ENCODE results near the gene SRBD1. TPM values are rescaled to one million over a fixed set of nuclear protein-coding genes. Genes with fewer than 3 reads are reported as not detected.

The SRBD1 gene
- total and polyA plus RNA-seq, 7 donors, result 2.3 to 6.4 (median 4.0) TPM

GRCh38 chr2:45647356-45647755, 36.3 kb upstream of the SRBD1 start:
- WGBS, 3 donors, result 75 to 82% (median 80%) methylated on average over 9 of the region's 9 CpGs
- intact Hi-C loops (cut with DNase I), result no loop called here
- H3K27me3 ChIP-seq (ENCODE audit: insufficient read depth in 3 of 3, low read length in 2 of 3), result peaks cover 0 to 8% (median 0%) of the 10 kb centered on the region in 3 donors
- no peak for ATAC-seq
- H3K4me1 ChIP-seq, result peaks cover 21% of the 10 kb centered on the region
- no peak for TF ChIP-seq CTCF (IDR thresholded peaks at IDR 0.05)
- H3K9me3 ChIP-seq, result no peaks in the 10 kb centered on the region
- DNase-seq, result no peak
- H3K36me3 ChIP-seq (ENCODE audit: insufficient read depth in 1 of 2, low read depth in 1 of 2), result no peaks in the 10 kb centered on the region
- no peak overlapping the region for H3K27ac ChIP-seq
- H3K4me3 ChIP-seq, result no peak overlapping the region

GRCh38 chr2:45646289-45646688, 35.2 kb upstream of the SRBD1 start:
- ATAC-seq (no peak), DNase-seq (no peak)
- H3K36me3 ChIP-seq (ENCODE audit: insufficient read depth in 1 of 2, low read depth in 1 of 2), result no peaks in the 10 kb centered on the region
- TF ChIP-seq CTCF (IDR thresholded peaks at IDR 0.05), result no peak
- 94 to 96% (median 96%) methylated on average over 2 of the region's 2 CpGs for WGBS, 3 donors
- H3K27ac ChIP-seq, result no peak overlapping the region
- peaks cover 0 to 9% (median 0%) of the 10 kb centered on the region in 3 donors for H3K27me3 ChIP-seq (ENCODE audit: insufficient read depth in 3 of 3, low read length in 2 of 3)
- no peaks in the 10 kb centered on the region for H3K9me3 ChIP-seq
- peaks cover 21% of the 10 kb centered on the region for H3K4me1 ChIP-seq
- H3K4me3 ChIP-seq, result no peak overlapping the region
- intact Hi-C loops (cut with DNase I), result no loop called here

GRCh38 chr2:45643543-45644542, 32.8 kb upstream of the SRBD1 start:
- ATAC-seq, result peak; percentile 97 to 99 (median 98)
- intact Hi-C loops (cut with DNase I), result loop anchor here (1.0 to 2.0 kb wide), 5 partner anchors 71 to 293 kb away; no protein-coding TSS in a partner anchor
- H3K4me1 ChIP-seq, result peaks cover 12% of the 10 kb centered on the region
- no peaks in the 10 kb centered on the region for H3K36me3 ChIP-seq (ENCODE audit: insufficient read depth in 1 of 2, low read depth in 1 of 2)
- H3K4me3 ChIP-seq, result peak overlapping the region; percentile 75
- DNase-seq, result peak; percentile 75 to 82
- WGBS, 3 donors, result 13% methylated on average over 48 to 49 of the region's 49 CpGs
- no peak overlapping the region for H3K27ac ChIP-seq
- H3K27me3 ChIP-seq (ENCODE audit: insufficient read depth in 3 of 3, low read length in 2 of 3), result peaks cover 0 to 15% (median 0%) of the 10 kb centered on the region in 3 donors
- peak; percentile 98 for TF ChIP-seq CTCF (IDR thresholded peaks at IDR 0.05)
- no peaks in the 10 kb centered on the region for H3K9me3 ChIP-seq

GRCh38 chr2:45643095-45643494, 32.0 kb upstream of the SRBD1 start:
- TF ChIP-seq CTCF (IDR thresholded peaks at IDR 0.05), result no peak
- H3K27ac ChIP-seq, result no peak overlapping the region
- intact Hi-C loops (cut with DNase I), result loop anchor here (1.0 to 2.0 kb wide), 5 partner anchors 72 to 294 kb away; no protein-coding TSS in a partner anchor
- H3K9me3 ChIP-seq, result no peaks in the 10 kb centered on the region
- peak overlapping the region; percentile 75 for H3K4me3 ChIP-seq
- H3K27me3 ChIP-seq (ENCODE audit: insufficient read depth in 3 of 3, low read length in 2 of 3), result peaks cover 0 to 19% (median 0%) of the 10 kb centered on the region in 3 donors
- WGBS, 3 donors, result 19 to 23% (median 22%) methylated on average over 11 of the region's 11 CpGs
- peak; percentile 23 to 40 (median 28) for ATAC-seq
- DNase-seq, result no peak
- no peaks in the 10 kb centered on the region for H3K36me3 ChIP-seq (ENCODE audit: insufficient read depth in 1 of 2, low read depth in 1 of 2)
- peaks cover 7% of the 10 kb centered on the region for H3K4me1 ChIP-seq

All from psoas muscle (tissue), 8 donors.